K562 (cell line): ENCODE measurements around the gene PTBP3.

Experiments
- CAMTA2 ChIP-seq: fragments of 250-450 bp; sonication (Bioruptor Pico); conservative IDR thresholded peaks from 2 replicates; pipeline ENCODE4 v1.5.1; 2022
- ZNF165 ChIP-seq: fragments of 250-450 bp; sonication (Bioruptor Pico); IDR thresholded peaks from 2 replicates; pipeline ENCODE4 v1.4.0; 2020; ENCODE audit warnings: borderline replicate concordance
- TF ChIP-seq, protein P1 (sequence below): sonication (generic); formaldehyde crosslinking; IDR thresholded peaks from 2 replicates; pipeline ENCODE4 v1.8.0; 2022; ENCODE audit warnings: missing genetic modification reagents, mild to moderate bottlenecking, moderate library complexity, borderline replicate concordance

DNA sequence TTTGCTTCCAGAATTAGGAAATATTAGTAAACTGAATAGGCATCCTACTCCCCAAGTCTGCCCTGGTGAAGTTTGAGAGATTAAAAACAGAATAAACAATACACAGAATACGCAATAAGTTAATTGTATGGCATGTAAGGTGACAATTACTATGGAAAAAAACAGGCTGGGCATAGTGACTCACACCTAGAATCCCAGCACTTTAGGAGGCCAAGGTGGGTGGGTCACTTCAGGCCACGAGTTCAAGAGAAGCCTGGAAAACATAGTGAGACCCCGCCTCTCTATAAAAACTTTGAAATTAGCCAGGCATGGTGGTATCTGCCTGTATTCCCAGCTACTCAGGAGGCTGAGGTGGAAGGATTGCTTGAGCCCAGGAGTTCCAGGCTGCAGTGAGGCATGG lies 94.1 kb downstream of the PTBP3 start:
- TF ChIP-seq CAMTA2 (CRISPR knock-in tag) (no peak), ZNF165 (CRISPR knock-in tag) (no peak)
- TF ChIP-seq, protein P1, sequence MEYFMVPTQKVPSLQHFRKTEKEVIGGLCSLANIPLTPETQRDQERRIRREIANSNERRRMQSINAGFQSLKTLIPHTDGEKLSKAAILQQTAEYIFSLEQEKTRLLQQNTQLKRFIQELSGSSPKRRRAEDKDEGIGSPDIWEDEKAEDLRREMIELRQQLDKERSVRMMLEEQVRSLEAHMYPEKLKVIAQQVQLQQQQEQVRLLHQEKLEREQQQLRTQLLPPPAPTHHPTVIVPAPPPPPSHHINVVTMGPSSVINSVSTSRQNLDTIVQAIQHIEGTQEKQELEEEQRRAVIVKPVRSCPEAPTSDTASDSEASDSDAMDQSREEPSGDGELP (CRISPR knock-in tag) = no peak
